HepG2 (cell line): Measurements from ENCODE around the gene S1PR2. TPM values are rescaled to one million over a fixed set of nuclear protein-coding genes. Genes with fewer than 3 reads are reported as not detected.

Experiments
- TFE3 ChIP-seq: IDR thresholded peaks from 2 replicates; pipeline ENCODE4 v1.6.1; 2016
- ZNF691 ChIP-seq: sonication (generic); formaldehyde crosslinking; IDR thresholded peaks from 2 replicates; pipeline ENCODE4 v1.4.0; 2020; ENCODE audit warnings: missing genetic modification reagents, low read depth, mild to moderate bottlenecking, borderline replicate concordance
- microRNA-seq: library from miRNA; unstranded; fragments of <30 nt; microRNA quantifications from one replicate; pipeline ENCODE4, GENCODE V29; 2020
- polyA plus RNA-seq, 8 experiments: library from polyadenylated mRNA; depleted of rRNA in 3 of 8; stranded (reverse) in 7 of 8; unstranded in 1 of 8; fragments of >200 nt; fragmentation: Illumina TruSeq in 4 of 8; extraction: Trizol in 4 of 8; gene quantifications; 2 replicates each; pipeline versions ENCODE4 v1.2.1 to v1.2.3, GENCODE V29; 2011 to 2016; ENCODE audit warnings: low read depth in 4 of 8, missing spikeins in 1 of 8, mixed read lengths in 1 of 8; ENCODE audit not compliant: insufficient read depth in 1 of 8
- small RNA-seq, 3 experiments: library from RNA; depleted of rRNA; stranded (forward); fragments of <200 nt; gene quantifications; one replicate each; pipeline ENCODE3, GENCODE V24; 2012; ENCODE audit warnings: low read depth in 2 of 3, low replicate concordance in 1 of 3; ENCODE audit not compliant: insufficient read length in 3 of 3, insufficient read depth in 2 of 3
- total RNA-seq, 5 experiments: library from RNA; depleted of rRNA; stranded (reverse); fragments of >200 nt; fragmentation: Illumina TruSeq; extraction: Trizol; gene quantifications; 2 replicates each; pipeline ENCODE4 v1.2.3, GENCODE V29; 2016; ENCODE audit warnings: low read depth in 1 of 5

The S1PR2 gene
- total and polyA plus RNA-seq, 2 of the 13 experiments (the other 11 are each of a cell fraction or from before 2014, with no cell fraction given) = 0.91 to 1.3 TPM

GRCh38 chr19:10173527-10173926 is 57.6 kb downstream of the S1PR2 start (continued):
- TF ChIP-seq ZNF691 (CRISPR knock-in tag) (no peak), TFE3 (CRISPR knock-in tag) (no peak)

Small RNAs within 50 kb of the gene (microRNA-seq; reads per million reads assigned to microRNA genes)
- not detected for gene MIR4322

Small RNAs within 50 kb of the gene (small RNA-seq; reads per million reads assigned to genes)
- 0 reads per million in 3 experiments for gene MIR4322

Other genes with a start within 250 kb of the S1PR2 start
- gene COL5A3, start 220.8 kb downstream of the S1PR2 start, total RNA-seq (2016; rRNA removed; fragmentation: Illumina TruSeq; extraction: Trizol) = 0.02 TPM in 1 of 2 replicates, not detected in the other
- gene COL5A3, start 220.8 kb downstream of the S1PR2 start, polyA plus RNA-seq (2011; rRNA removed) = 0.03 TPM in 1 of 2 replicates, not detected in the other
- gene RDH8, start 217.8 kb downstream of the S1PR2 start, total RNA-seq (2016; rRNA removed; fragmentation: Illumina TruSeq; extraction: Trizol) = not detected in 2 replicates
- gene RDH8, start 217.8 kb downstream of the S1PR2 start, polyA plus RNA-seq (2011; rRNA removed) = not detected in 2 replicates
- gene SHFL, start 145.0 kb downstream of the S1PR2 start, total RNA-seq (2016; rRNA removed; fragmentation: Illumina TruSeq; extraction: Trizol) = 8.9 and 12.3 TPM in 2 replicates
- 36.4 and 47.5 TPM in 2 replicates for gene SHFL, start 145.0 kb downstream of the S1PR2 start, polyA plus RNA-seq (2011; rRNA removed)
- 0.15 TPM in 1 of 2 replicates, not detected in the other for gene ANGPTL6, start 128.7 kb downstream of the S1PR2 start, total RNA-seq (2016; rRNA removed; fragmentation: Illumina TruSeq; extraction: Trizol)
- 1.4 and 2.2 TPM in 2 replicates for gene ANGPTL6, start 128.7 kb downstream of the S1PR2 start, polyA plus RNA-seq (2011; rRNA removed)
- 23.9 and 36.2 TPM in 2 replicates for gene PPAN, start 125.0 kb downstream of the S1PR2 start, total RNA-seq (2016; rRNA removed; fragmentation: Illumina TruSeq; extraction: Trizol)
- gene PPAN, start 125.0 kb downstream of the S1PR2 start, polyA plus RNA-seq (2011; rRNA removed) = 41.9 and 53.5 TPM in 2 replicates
- gene P2RY11, start 119.6 kb downstream of the S1PR2 start, total RNA-seq (2016; rRNA removed; fragmentation: Illumina TruSeq; extraction: Trizol) = 1.5 and 4.0 TPM in 2 replicates
- 7.8 and 13.2 TPM in 2 replicates for gene P2RY11, start 119.6 kb downstream of the S1PR2 start, polyA plus RNA-seq (2011; rRNA removed)
- gene EIF3G, start 111.4 kb downstream of the S1PR2 start, total RNA-seq (2016; rRNA removed; fragmentation: Illumina TruSeq; extraction: Trizol) = 173 and 206 TPM in 2 replicates
- gene EIF3G, start 111.4 kb downstream of the S1PR2 start, polyA plus RNA-seq (2011; rRNA removed) = 135 and 141 TPM in 2 replicates
- gene DNMT1, start 36.4 kb downstream of the S1PR2 start, total RNA-seq (2016; rRNA removed; fragmentation: Illumina TruSeq; extraction: Trizol) = 71.3 and 91.1 TPM in 2 replicates
- gene DNMT1, start 36.4 kb downstream of the S1PR2 start, polyA plus RNA-seq (2011; rRNA removed) = 24.5 and 31.2 TPM in 2 replicates
- 36.7 and 40.6 TPM in 2 replicates for gene MRPL4, start 20.9 kb upstream of the S1PR2 start, total RNA-seq (2016; rRNA removed; fragmentation: Illumina TruSeq; extraction: Trizol)
- gene MRPL4, start 20.9 kb upstream of the S1PR2 start, polyA plus RNA-seq (2011; rRNA removed) = 42.5 and 45.4 TPM in 2 replicates
- 12.8 and 37.9 TPM in 2 replicates for gene ICAM1, start 39.8 kb upstream of the S1PR2 start, total RNA-seq (2016; rRNA removed; fragmentation: Illumina TruSeq; extraction: Trizol)
- gene ICAM1, start 39.8 kb upstream of the S1PR2 start, polyA plus RNA-seq (2011; rRNA removed) = 98.4 and 153 TPM in 2 replicates
- 1.5 and 2.9 TPM in 2 replicates for gene ICAM4, start 55.6 kb upstream of the S1PR2 start, total RNA-seq (2016; rRNA removed; fragmentation: Illumina TruSeq; extraction: Trizol)
- gene ICAM4, start 55.6 kb upstream of the S1PR2 start, polyA plus RNA-seq (2011; rRNA removed) = 3.1 and 4.0 TPM in 2 replicates
- 0.46 TPM in 1 of 2 replicates, not detected in the other for gene ICAM5, start 58.6 kb upstream of the S1PR2 start, total RNA-seq (2016; rRNA removed; fragmentation: Illumina TruSeq; extraction: Trizol)
- 1.6 and 1.9 TPM in 2 replicates for gene ICAM5, start 58.6 kb upstream of the S1PR2 start, polyA plus RNA-seq (2011; rRNA removed)
- gene ZGLP1, start 78.5 kb upstream of the S1PR2 start, total RNA-seq (2016; rRNA removed; fragmentation: Illumina TruSeq; extraction: Trizol) = 0.56 and 2.4 TPM in 2 replicates
- 3.0 and 4.7 TPM in 2 replicates for gene ZGLP1, start 78.5 kb upstream of the S1PR2 start, polyA plus RNA-seq (2011; rRNA removed)
- 21.0 and 22.6 TPM in 2 replicates for gene FDX2, start 84.7 kb upstream of the S1PR2 start, total RNA-seq (2016; rRNA removed; fragmentation: Illumina TruSeq; extraction: Trizol)
- gene FDX2, start 84.7 kb upstream of the S1PR2 start, polyA plus RNA-seq (2011; rRNA removed) = 24.7 and 27.8 TPM in 2 replicates
- 7.9 and 17.7 TPM in 2 replicates for gene RAVER1, start 102.2 kb upstream of the S1PR2 start, total RNA-seq (2016; rRNA removed; fragmentation: Illumina TruSeq; extraction: Trizol)
- gene RAVER1, start 102.2 kb upstream of the S1PR2 start, polyA plus RNA-seq (2011; rRNA removed) = 3.6 and 4.4 TPM in 2 replicates
- gene ICAM3, start 108.3 kb upstream of the S1PR2 start, total RNA-seq (2016; rRNA removed; fragmentation: Illumina TruSeq; extraction: Trizol) = 21.0 and 25.1 TPM in 2 replicates
- 14.1 and 16.3 TPM in 2 replicates for gene ICAM3, start 108.3 kb upstream of the S1PR2 start, polyA plus RNA-seq (2011; rRNA removed)
- 39.9 and 60.1 TPM in 2 replicates for gene TYK2, start 149.2 kb upstream of the S1PR2 start, total RNA-seq (2016; rRNA removed; fragmentation: Illumina TruSeq; extraction: Trizol)
- 38.8 and 40.8 TPM in 2 replicates for gene TYK2, start 149.2 kb upstream of the S1PR2 start, polyA plus RNA-seq (2011; rRNA removed)
- 134 and 158 TPM in 2 replicates for gene CDC37, start 172.2 kb upstream of the S1PR2 start, total RNA-seq (2016; rRNA removed; fragmentation: Illumina TruSeq; extraction: Trizol)
- gene CDC37, start 172.2 kb upstream of the S1PR2 start, polyA plus RNA-seq (2011; rRNA removed) = 177 and 191 TPM in 2 replicates
- gene PDE4A, start 189.2 kb upstream of the S1PR2 start, total RNA-seq (2016; rRNA removed; fragmentation: Illumina TruSeq; extraction: Trizol) = 1.1 TPM in 2 replicates
- 4.1 TPM in 2 replicates for gene PDE4A, start 189.2 kb upstream of the S1PR2 start, polyA plus RNA-seq (2011; rRNA removed)